ENCODE data around the gene MMD2. TPM values are rescaled to one million over a fixed set of nuclear protein-coding genes. Genes with fewer than 3 reads are reported as not detected.

The MMD2 gene
- total and polyA plus RNA-seq, 4 donors: not detected

DNA sequence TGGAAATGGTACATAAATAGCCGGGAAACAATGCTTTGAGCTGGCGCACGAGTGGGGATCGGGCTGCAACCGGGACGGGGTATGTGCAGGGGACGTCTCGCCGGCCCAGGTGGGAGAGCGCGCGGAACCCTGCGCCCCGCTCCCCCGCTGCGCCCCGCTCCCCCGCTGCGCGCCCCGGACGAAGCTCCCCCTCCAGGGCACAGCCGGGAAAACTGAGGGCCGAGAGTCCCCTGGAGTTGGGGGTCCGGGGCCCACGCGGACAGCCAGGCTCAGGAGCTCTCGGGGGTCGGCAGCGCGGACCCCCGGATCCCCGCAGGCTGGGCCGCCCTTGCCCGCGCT is 76.0 kb downstream of the MMD2 start:
- H3K27ac ChIP-seq (ENCODE audit: low read depth in 1 of 2, low read length in 2 of 2): peak overlapping the region in 1 of 2 donors; percentile 11
- H3K4me3 ChIP-seq (ENCODE audit: low read length in 2 of 2): peak overlapping the region; percentile 74 to 85
- WGBS, 2 donors: 1% methylated on average over 25 to 36 of the region's 36 CpGs
- intact Hi-C loops (cut with DNase I): loop anchor here (2.0 to 5.0 kb wide), 2 partner anchors 84 to 86 kb away; no protein-coding TSS in a partner anchor
- ATAC-seq (ENCODE audit: low FRiP score) (peak; percentile 0), DNase-seq (peak in 1 of 2 donors; percentile 76)
- H3K36me3 ChIP-seq (ENCODE audit: control insufficient read depth in 1 of 2, insufficient read depth in 2 of 2, low read length in 1 of 2): no peaks in the 10 kb centered on the region
- no peaks in the 10 kb centered on the region for H3K9me3 ChIP-seq (ENCODE audit: control insufficient read depth, low read length)
- H3K4me1 ChIP-seq (ENCODE audit: control insufficient read depth in 1 of 2, insufficient read depth in 2 of 2, low read length in 2 of 2): peaks cover 0 to 1% of the 10 kb centered on the region in 2 donors
- H3K27me3 ChIP-seq (ENCODE audit: control insufficient read depth in 1 of 2, insufficient read depth in 2 of 2, low read length in 1 of 2): no peaks in the 10 kb centered on the region

DNA sequence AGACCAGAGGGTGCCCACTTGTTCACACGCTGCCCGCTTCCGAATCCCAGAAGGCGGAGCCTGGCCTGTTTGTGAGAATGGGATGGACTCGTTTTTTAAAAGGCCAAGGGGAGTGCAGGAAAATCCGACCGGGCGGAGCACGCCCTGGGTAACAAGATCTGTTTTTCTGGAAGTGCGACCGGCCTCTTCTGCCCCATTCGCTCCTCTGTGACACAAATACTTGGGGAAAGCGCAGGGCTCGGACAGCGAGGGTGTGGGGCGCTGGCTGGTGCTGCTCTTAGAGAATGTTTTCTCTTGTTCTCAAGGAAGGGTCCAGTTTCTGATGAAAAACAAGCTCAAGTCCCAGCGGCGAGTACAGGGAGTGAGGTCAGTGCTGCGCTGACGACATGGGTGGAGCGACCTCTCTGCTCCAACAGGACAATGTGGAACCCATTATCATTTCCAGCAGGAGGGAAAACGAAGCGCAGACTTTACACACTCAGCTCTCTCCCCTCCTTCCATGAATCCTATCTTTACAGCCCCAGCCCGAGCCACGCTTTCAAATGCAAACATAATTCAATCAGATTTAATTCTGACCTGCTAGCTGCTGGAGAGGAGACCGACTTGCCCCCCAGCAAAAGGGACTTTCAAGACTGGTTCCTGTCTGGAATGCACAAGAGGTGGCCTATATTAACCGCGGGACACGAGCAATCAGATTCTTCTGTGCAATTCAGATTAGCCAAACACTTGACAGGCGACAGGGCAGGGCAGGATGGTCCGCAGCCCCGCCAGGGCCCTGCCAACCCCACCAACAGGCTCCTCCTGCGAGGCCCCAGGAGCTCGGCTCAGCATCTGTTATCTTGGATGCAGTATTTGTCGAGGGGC is 76.6 kb downstream of the MMD2 start:
- DNase-seq (peak; percentile 83 to 89), ATAC-seq (ENCODE audit: low FRiP score) (peak; percentile 79)
- WGBS, 2 donors: 1% methylated on average over 35 of the region's 35 CpGs
- peak overlapping the region; percentile 74 to 85 for H3K4me3 ChIP-seq (ENCODE audit: low read length in 2 of 2)
- peaks cover 0 to 1% of the 10 kb centered on the region in 2 donors for H3K4me1 ChIP-seq (ENCODE audit: control insufficient read depth in 1 of 2, insufficient read depth in 2 of 2, low read length in 2 of 2)
- no peaks in the 10 kb centered on the region for H3K36me3 ChIP-seq (ENCODE audit: control insufficient read depth in 1 of 2, insufficient read depth in 2 of 2, low read length in 1 of 2)
- no peaks in the 10 kb centered on the region for H3K9me3 ChIP-seq (ENCODE audit: control insufficient read depth, low read length)
- H3K27ac ChIP-seq (ENCODE audit: low read depth in 1 of 2, low read length in 2 of 2): peak overlapping the region; percentile 29 to 39
- intact Hi-C loops (cut with DNase I): loop anchor here (2.0 to 5.0 kb wide), 2 partner anchors 84 to 85 kb away; no protein-coding TSS in a partner anchor
- H3K27me3 ChIP-seq (ENCODE audit: control insufficient read depth in 1 of 2, insufficient read depth in 2 of 2, low read length in 1 of 2): no peaks in the 10 kb centered on the region

DNA sequence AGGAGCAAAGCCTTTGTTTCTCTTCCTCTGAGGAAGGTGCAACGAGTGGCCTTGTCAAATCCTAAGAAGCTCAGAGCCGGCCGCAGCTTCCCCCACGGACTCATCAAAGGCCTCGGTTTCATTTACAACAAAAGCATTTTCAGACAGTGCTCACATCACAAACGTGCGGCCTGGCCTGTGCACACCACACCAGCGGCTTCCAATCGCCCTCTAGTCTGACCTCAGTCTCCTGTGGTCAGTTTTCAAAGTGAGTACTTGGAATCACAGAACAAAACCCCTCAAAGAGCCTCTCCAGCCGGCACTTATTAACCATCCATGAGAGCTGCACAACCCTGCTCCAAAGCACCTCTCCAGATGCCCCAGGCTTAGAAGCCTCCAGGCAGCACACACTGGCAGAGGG is 78.8 kb downstream of the MMD2 start:
- DNase-seq (peak in 1 of 2 donors; percentile 62), ATAC-seq (ENCODE audit: low FRiP score) (no peak)
- Histone ChIP-seq H3K4me1 (ENCODE audit: control insufficient read depth in 1 of 2, insufficient read depth in 2 of 2, low read length in 2 of 2) (peaks cover 0 to 1% of the 10 kb centered on the region in 2 donors), H3K9me3 (ENCODE audit: control insufficient read depth, low read length) (no peaks in the 10 kb centered on the region), H3K27ac (ENCODE audit: low read depth in 1 of 2, low read length in 2 of 2) (no peak overlapping the region), H3K4me3 (ENCODE audit: low read length in 2 of 2) (no peak overlapping the region), H3K36me3 (ENCODE audit: control insufficient read depth in 1 of 2, insufficient read depth in 2 of 2, low read length in 1 of 2) (no peaks in the 10 kb centered on the region), H3K27me3 (ENCODE audit: control insufficient read depth in 1 of 2, insufficient read depth in 2 of 2, low read length in 1 of 2) (no peaks in the 10 kb centered on the region)
- intact Hi-C loops (cut with DNase I): loop anchor here in 1 of 2 donors (5.0 kb wide), 1 partner anchor 83 kb away; no protein-coding TSS in a partner anchor
- 81 to 85% methylated on average over 10 of the region's 10 CpGs for WGBS, 2 donors

DNA sequence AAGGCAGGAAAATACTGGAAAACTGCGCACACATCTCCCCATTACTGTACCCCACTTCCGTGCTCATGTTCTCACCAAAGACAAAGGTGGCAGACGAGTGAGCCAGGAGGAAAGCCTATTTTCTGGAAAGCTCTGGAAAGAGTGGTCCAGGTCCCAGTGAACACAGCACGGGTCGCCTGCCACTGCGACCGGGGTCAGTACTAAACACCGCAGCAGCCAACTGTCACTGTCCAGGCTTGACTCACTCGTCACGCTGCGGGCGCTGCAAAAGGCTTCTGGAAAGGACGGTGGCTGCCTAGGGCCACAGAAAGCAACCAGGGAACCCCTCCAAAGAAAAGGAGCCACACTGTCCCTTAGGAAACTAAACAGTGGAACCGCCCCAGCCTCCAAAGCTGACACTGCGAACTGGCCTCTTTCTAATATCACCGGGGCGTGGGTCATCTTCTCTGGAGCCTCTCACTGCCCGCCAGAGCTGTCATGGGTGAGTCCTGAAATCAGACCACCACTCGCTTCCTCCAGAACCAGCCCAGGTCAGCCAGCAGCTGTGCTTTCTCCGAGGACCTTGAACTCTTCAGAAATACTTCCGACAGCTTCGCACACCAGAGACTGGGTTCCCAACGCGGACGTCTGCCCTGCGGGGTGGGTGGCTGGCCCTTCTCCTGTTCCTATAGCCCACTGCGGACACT is 79.4 kb downstream of the MMD2 start:
- intact Hi-C loops (cut with DNase I): loop anchor here in 1 of 2 donors (5.0 kb wide), 1 partner anchor 82 kb away; no protein-coding TSS in a partner anchor
- no peak overlapping the region for H3K4me3 ChIP-seq (ENCODE audit: low read length in 2 of 2)
- DNase-seq: peak in 1 of 2 donors; percentile 70
- peaks cover 0 to 1% of the 10 kb centered on the region in 2 donors for H3K4me1 ChIP-seq (ENCODE audit: control insufficient read depth in 1 of 2, insufficient read depth in 2 of 2, low read length in 2 of 2)
- no peaks in the 10 kb centered on the region for H3K36me3 ChIP-seq (ENCODE audit: control insufficient read depth in 1 of 2, insufficient read depth in 2 of 2, low read length in 1 of 2)
- H3K9me3 ChIP-seq (ENCODE audit: control insufficient read depth, low read length): no peaks in the 10 kb centered on the region
- no peak overlapping the region for H3K27ac ChIP-seq (ENCODE audit: low read depth in 1 of 2, low read length in 2 of 2)
- WGBS, 2 donors: 83 to 84% methylated on average over 27 of the region's 27 CpGs
- no peaks in the 10 kb centered on the region for H3K27me3 ChIP-seq (ENCODE audit: control insufficient read depth in 1 of 2, insufficient read depth in 2 of 2, low read length in 1 of 2)
- no peak for ATAC-seq (ENCODE audit: low FRiP score)

DNA sequence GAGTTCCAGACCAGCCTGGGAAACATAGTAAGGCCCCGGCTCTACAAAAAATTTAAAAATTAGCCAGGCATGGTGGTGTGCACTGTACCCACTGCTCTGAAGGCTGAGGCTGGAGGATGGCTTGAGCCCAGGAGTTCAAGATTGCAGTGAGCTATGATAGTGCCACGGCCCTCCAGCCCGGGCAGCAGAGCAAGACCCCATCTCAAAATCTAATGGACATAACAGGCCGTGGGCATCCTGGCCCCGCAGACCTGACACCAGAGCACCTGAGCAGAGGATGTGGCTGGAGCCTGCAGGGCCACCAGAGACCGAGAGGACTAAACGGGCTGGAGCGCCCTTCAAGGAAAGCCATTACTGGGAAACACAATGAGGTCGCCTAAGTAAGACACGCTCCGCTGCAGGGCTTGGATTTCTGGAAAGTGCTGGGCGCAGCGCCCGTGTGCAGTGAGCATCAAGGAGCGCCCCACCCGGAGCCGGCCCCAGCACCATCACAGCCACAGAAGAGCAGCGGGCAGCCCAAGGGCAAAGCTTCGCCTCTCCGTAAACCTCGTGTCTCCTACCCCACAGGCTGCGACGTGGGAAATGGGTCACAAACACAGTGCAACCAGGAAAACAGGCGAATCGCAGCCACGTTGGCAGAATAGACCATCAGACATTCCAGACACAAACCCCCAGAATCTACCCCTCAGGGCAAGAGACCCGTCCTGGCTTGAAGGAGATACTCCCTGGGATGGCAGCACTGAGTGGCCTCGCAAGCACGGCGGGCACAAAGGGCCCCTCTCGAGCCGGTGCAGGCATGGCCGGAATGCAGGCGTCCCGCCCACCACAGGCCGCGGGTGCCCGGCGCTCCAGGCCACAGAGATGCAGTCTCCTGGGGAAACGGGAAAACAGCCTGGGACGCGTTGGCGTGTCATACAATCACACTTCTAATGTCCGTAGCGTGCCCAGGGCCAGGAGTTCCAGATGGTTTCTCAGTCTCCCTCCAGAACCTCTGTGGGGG is 80.4 kb downstream of the MMD2 start:
- intact Hi-C loops (cut with DNase I): no loop called here
- DNase-seq (peak in 1 of 2 donors; percentile 74), ATAC-seq (ENCODE audit: low FRiP score) (no peak)
- Histone ChIP-seq H3K4me3 (ENCODE audit: low read length in 2 of 2) (no peak overlapping the region), H3K27ac (ENCODE audit: low read depth in 1 of 2, low read length in 2 of 2) (no peak overlapping the region), H3K9me3 (ENCODE audit: control insufficient read depth, low read length) (no peaks in the 10 kb centered on the region), H3K4me1 (ENCODE audit: control insufficient read depth in 1 of 2, insufficient read depth in 2 of 2, low read length in 2 of 2) (peaks cover 0 to 1% of the 10 kb centered on the region in 2 donors), H3K36me3 (ENCODE audit: control insufficient read depth in 1 of 2, insufficient read depth in 2 of 2, low read length in 1 of 2) (no peaks in the 10 kb centered on the region), H3K27me3 (ENCODE audit: control insufficient read depth in 1 of 2, insufficient read depth in 2 of 2, low read length in 1 of 2) (no peaks in the 10 kb centered on the region)
- WGBS, 2 donors: 79 to 82% methylated on average over 45 of the region's 45 CpGs

DNA sequence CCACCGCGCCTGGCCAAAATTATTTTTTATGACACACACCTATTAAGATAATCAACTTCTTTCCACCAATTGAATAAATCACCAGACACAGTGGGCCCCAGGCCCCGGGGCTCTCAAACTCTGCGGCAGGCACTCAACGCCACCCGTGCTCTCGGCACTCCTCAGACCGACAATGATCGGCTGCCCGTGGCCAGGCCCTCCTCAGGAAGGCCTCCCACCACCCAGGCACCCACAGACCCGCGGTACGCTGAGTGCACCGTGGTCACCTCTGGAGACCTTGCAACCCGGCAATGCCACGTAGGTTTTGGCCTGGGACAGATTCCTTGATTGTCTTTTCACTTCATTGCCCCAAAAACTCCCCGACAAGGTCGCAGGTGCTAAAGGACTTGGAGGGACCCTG is 82.4 kb downstream of the MMD2 start:
- intact Hi-C loops (cut with DNase I): no loop called here
- H3K4me1 ChIP-seq (ENCODE audit: control insufficient read depth in 1 of 2, insufficient read depth in 2 of 2, low read length in 2 of 2): no peaks in the 10 kb centered on the region
- no peaks in the 10 kb centered on the region for H3K36me3 ChIP-seq (ENCODE audit: control insufficient read depth in 1 of 2, insufficient read depth in 2 of 2, low read length in 1 of 2)
- no peak overlapping the region for H3K27ac ChIP-seq (ENCODE audit: low read depth in 1 of 2, low read length in 2 of 2)
- H3K27me3 ChIP-seq (ENCODE audit: control insufficient read depth in 1 of 2, insufficient read depth in 2 of 2, low read length in 1 of 2): no peaks in the 10 kb centered on the region
- ATAC-seq (ENCODE audit: low FRiP score) (no peak), DNase-seq (peak in 1 of 2 donors; percentile 63)
- H3K4me3 ChIP-seq (ENCODE audit: low read length in 2 of 2): no peak overlapping the region
- 98% methylated on average over 18 of the region's 18 CpGs for WGBS, 2 donors
- no peaks in the 10 kb centered on the region for H3K9me3 ChIP-seq (ENCODE audit: control insufficient read depth, low read length)

DNA sequence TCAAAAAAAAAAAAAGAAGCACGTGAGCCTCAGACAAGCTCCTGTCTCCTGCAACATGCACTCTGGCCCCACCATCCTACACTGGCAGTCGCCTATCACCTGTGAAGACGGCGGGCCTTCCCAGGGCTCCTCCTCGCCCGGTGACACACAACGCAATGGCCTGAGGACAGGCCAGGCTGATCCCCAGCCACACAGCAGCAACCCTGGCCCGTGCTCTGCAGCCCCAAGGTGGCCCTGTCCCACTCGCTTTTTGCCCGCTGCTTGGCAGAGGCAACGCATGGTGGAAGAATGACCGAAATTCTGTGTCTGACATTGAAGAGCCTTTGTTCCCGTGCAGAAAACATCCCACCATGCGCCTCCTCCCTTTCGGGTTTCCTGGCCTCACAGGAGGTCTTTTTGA is 83.6 kb downstream of the MMD2 start:
- intact Hi-C loops (cut with DNase I): no loop called here
- ATAC-seq (ENCODE audit: low FRiP score): no peak
- DNase-seq: peak in 1 of 2 donors; percentile 62
- no peaks in the 10 kb centered on the region for H3K4me1 ChIP-seq (ENCODE audit: control insufficient read depth in 1 of 2, insufficient read depth in 2 of 2, low read length in 2 of 2)
- H3K4me3 ChIP-seq (ENCODE audit: low read length in 2 of 2): no peak overlapping the region
- no peak overlapping the region for H3K27ac ChIP-seq (ENCODE audit: low read depth in 1 of 2, low read length in 2 of 2)
- WGBS, 2 donors: 96 to 97% methylated on average over 15 of the region's 15 CpGs
- H3K9me3 ChIP-seq (ENCODE audit: control insufficient read depth, low read length): no peaks in the 10 kb centered on the region
- no peaks in the 10 kb centered on the region for H3K36me3 ChIP-seq (ENCODE audit: control insufficient read depth in 1 of 2, insufficient read depth in 2 of 2, low read length in 1 of 2)
- no peaks in the 10 kb centered on the region for H3K27me3 ChIP-seq (ENCODE audit: control insufficient read depth in 1 of 2, insufficient read depth in 2 of 2, low read length in 1 of 2)
